Natural killer cell (primary cell): ENCODE results near the gene RAI1. TPM values are rescaled to one million over a fixed set of nuclear protein-coding genes. Genes with fewer than 3 reads are reported as not detected.

Experiments used
- ATAC-seq, 3 donors: fragments of 150-1000 bp in 2 of 3; fragments of 200-7000 bp in 1 of 3; cut with Tn5 transposase; 1 replicate in 1 of 3; 2 replicates in 2 of 3; pipeline ENCODE4 v1.10.0; 2021; ENCODE audit warnings: mild to moderate bottlenecking in 2 of 3, moderate library complexity in 2 of 3
- DNase-seq, 2 donors: peaks; one replicate each; pipeline versions ENCODE4 v3.0.0 to v3.0.0-alpha.2; 2013 to 2021; ENCODE audit warnings: mixed read lengths in 1 of 2
- H3K27ac ChIP-seq: one replicate; pipeline ENCODE4 v1.5.1; 2013; ENCODE audit warnings: mild to moderate bottlenecking, low read length
- H3K27me3 ChIP-seq: one replicate; pipeline ENCODE4 v1.6.1; 2013; ENCODE audit warnings: low read length; ENCODE audit not compliant: control insufficient read depth, insufficient read depth
- H3K36me3 ChIP-seq: one replicate; pipeline ENCODE4 v1.6.1; 2013; ENCODE audit warnings: low read length; ENCODE audit not compliant: control insufficient read depth, insufficient read depth
- H3K4me1 ChIP-seq: one replicate; pipeline ENCODE4 v1.6.1; 2013; ENCODE audit warnings: low read length; ENCODE audit not compliant: control insufficient read depth, insufficient read depth
- H3K4me3 ChIP-seq: one replicate; pipeline ENCODE4 v1.5.1; 2013; ENCODE audit warnings: low read length
- H3K9me3 ChIP-seq: one replicate; pipeline ENCODE4 v1.6.1; 2013; ENCODE audit warnings: low read length; ENCODE audit not compliant: control insufficient read depth, insufficient read depth
- H3K27ac Mint-ChIP-seq, 2 donors: one replicate each; pipeline ENCODE4 v1.8.0; 2022; ENCODE audit warnings: mild to moderate bottlenecking in 2 of 2, mixed read lengths in 2 of 2, moderate library complexity in 1 of 2
- H3K27me3 Mint-ChIP-seq, 2 donors: one replicate each; pipeline ENCODE4 v1.8.0; 2022; ENCODE audit warnings: low read depth in 2 of 2, mixed read lengths in 2 of 2
- H3K36me3 Mint-ChIP-seq: one replicate; pipeline ENCODE4 v1.8.0; 2022; ENCODE audit warnings: mixed read lengths
- H3K4me1 Mint-ChIP-seq, 2 donors: one replicate each; pipeline ENCODE4 v1.8.0; 2022; ENCODE audit warnings: mixed read lengths in 2 of 2
- H3K4me3 Mint-ChIP-seq: one replicate; pipeline ENCODE4 v1.8.0; 2022; ENCODE audit warnings: mild to moderate bottlenecking, moderate library complexity, mixed read lengths
- H3K9me3 Mint-ChIP-seq, 2 donors: one replicate each; pipeline ENCODE4 v1.8.0; 2022; ENCODE audit warnings: mixed read lengths in 2 of 2
- WGBS: methylation state at CpG from one replicate; pipeline ENCODE4 v1.1.7; 2013; ENCODE audit warnings: missing lambda C conversion rate; ENCODE audit not compliant: insufficient coverage; 5-methylcytosine and 5-hydroxymethylcytosine counted together
- intact Hi-C: fragments of 100-400 bp; cut with micrococcal nuclease; formaldehyde crosslinking; loops from one replicate; pipeline ENCODE4 v1.14.2; 2022
- total RNA-seq, 4 donors: library from RNA; stranded (reverse); fragments of 120-200 nt in 1 of 4; gene quantifications; one replicate each; pipeline versions ENCODE4 v1.2.3 to v1.2.4, GENCODE V29; 2013 to 2022
- TF ChIP-seq, protein P1 (sequence below): fragments of 200-600 bp; IDR thresholded peaks from one replicate; pipeline ENCODE4 v1.8.0; 2022; ENCODE audit warnings: antibody characterized with exemption

The RAI1 gene
- total RNA-seq, 3 donors from 2014 or later (not counting 1 experiment from before 2014, with no cell fraction given) = 39.8 to 55.0 (median 49.4) TPM

DNA sequence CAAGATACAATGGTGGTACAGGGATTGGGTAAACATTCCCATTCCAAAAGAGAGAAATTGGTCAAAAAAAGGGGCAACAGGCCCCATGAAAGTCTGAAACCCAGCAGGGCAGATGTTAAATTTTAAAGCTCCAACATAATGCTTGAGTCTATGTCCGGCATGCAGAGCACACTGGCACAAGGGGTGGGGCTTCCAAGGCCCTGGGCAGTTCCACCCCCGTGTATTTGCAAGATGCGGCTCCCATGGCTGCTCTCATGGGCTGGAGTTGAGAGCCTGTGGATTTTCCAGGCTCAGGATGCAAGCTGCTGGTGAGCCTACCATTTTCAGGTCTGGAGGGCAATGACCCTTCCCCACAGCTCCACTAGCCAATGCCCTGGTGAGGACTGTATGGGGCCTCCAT is 27.9 kb upstream of the RAI1 start:
- Histone ChIP-seq H3K4me3 (no peak overlapping the region), H3K36me3 (no peaks in the 10 kb centered on the region), H3K9me3 (peaks cover 5% of the 10 kb centered on the region), H3K27me3 (no peaks in the 10 kb centered on the region), H3K27ac (no peak overlapping the region), H3K4me1 (no peaks in the 10 kb centered on the region)
- ATAC-seq (no peak), DNase-seq (no peak)
- intact Hi-C loops = no loop called here
- 87% methylated on average over 3 of the region's 3 CpGs for whole genome bisulfite sequencing
- no peak overlapping the region for H3K4me3 Mint-ChIP-seq
- H3K27ac Mint-ChIP-seq = no peak overlapping the region
- TF ChIP-seq, protein P1, sequence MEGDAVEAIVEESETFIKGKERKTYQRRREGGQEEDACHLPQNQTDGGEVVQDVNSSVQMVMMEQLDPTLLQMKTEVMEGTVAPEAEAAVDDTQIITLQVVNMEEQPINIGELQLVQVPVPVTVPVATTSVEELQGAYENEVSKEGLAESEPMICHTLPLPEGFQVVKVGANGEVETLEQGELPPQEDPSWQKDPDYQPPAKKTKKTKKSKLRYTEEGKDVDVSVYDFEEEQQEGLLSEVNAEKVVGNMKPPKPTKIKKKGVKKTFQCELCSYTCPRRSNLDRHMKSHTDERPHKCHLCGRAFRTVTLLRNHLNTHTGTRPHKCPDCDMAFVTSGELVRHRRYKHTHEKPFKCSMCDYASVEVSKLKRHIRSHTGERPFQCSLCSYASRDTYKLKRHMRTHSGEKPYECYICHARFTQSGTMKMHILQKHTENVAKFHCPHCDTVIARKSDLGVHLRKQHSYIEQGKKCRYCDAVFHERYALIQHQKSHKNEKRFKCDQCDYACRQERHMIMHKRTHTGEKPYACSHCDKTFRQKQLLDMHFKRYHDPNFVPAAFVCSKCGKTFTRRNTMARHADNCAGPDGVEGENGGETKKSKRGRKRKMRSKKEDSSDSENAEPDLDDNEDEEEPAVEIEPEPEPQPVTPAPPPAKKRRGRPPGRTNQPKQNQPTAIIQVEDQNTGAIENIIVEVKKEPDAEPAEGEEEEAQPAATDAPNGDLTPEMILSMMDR = no peak
- no peaks in the 10 kb centered on the region for H3K9me3 Mint-ChIP-seq
- H3K27me3 Mint-ChIP-seq = peaks cover 0 to 3% of the 10 kb centered on the region in 2 donors
- no peaks in the 10 kb centered on the region for H3K4me1 Mint-ChIP-seq
- no peaks in the 10 kb centered on the region for H3K36me3 Mint-ChIP-seq

DNA sequence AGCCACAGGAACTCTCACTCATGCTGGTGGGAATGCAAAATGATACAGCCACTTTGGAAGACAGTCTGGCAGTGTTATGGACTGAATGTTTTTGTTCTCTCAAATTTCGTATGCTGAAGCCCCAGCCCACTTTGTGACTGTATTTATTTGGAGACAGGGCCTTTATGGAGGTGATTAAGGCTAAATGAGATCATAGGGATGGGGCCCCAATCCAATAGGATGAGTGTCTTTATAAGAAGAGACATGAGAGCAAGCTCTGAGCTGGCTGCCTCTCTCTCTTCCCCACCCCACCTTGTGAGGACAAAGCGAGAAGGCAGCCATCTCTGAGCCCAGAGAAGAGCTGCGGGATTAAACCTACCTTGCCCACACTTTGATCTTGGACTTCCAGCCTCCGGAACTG is 21.9 kb upstream of the RAI1 start:
- Mint-ChIP-seq H3K27me3 (no peaks in the 10 kb centered on the region), H3K9me3 (peaks cover 0 to 5% of the 10 kb centered on the region in 2 donors), H3K27ac (no peak overlapping the region), H3K4me1 (peaks cover 16 to 18% of the 10 kb centered on the region in 2 donors), H3K4me3 (no peak overlapping the region), H3K36me3 (no peaks in the 10 kb centered on the region)
- H3K4me3 ChIP-seq = no peak overlapping the region
- no peak for DNase-seq
- H3K27me3 ChIP-seq = no peaks in the 10 kb centered on the region
- ATAC-seq = no peak
- H3K9me3 ChIP-seq = peaks cover 13% of the 10 kb centered on the region
- WGBS = 93% methylated on average over 4 of the region's 4 CpGs
- no peak overlapping the region for H3K27ac ChIP-seq
- H3K36me3 ChIP-seq = no peaks in the 10 kb centered on the region
- intact Hi-C loops = no loop called here
- TF ChIP-seq, protein P1 = no peak
- peaks cover 21% of the 10 kb centered on the region for H3K4me1 ChIP-seq

DNA sequence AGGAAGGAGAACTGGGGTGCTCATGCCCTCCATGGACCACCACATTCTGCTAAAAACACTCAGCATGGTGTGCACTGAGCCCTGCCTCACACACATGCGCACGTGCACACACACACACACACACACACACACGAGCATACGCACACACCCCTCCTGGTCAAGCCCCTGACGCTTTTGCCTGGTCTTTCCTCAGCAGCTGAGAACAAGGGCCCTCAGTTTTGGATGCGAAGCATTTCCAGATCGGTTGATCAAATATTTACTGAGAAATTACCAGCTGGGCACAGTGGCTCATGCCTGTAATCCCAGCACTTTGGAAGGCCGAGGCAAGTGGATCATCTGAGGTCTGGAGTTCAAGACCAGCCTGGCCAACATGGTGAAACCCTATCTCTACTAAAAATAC is 20.1 kb upstream of the RAI1 start:
- ATAC-seq = no peak
- H3K9me3 ChIP-seq = peaks cover 13% of the 10 kb centered on the region
- H3K36me3 Mint-ChIP-seq = no peaks in the 10 kb centered on the region
- peak overlapping the region; percentile 82 to 83 for H3K27ac Mint-ChIP-seq
- no peaks in the 10 kb centered on the region for H3K27me3 ChIP-seq
- H3K4me3 Mint-ChIP-seq = no peak overlapping the region
- H3K27ac ChIP-seq = no peak overlapping the region
- H3K4me3 ChIP-seq = no peak overlapping the region
- peaks cover 16 to 18% of the 10 kb centered on the region in 2 donors for H3K4me1 Mint-ChIP-seq
- WGBS = 94% methylated on average over 8 of the region's 8 CpGs
- H3K27me3 Mint-ChIP-seq = no peaks in the 10 kb centered on the region
- no peak for DNase-seq
- TF ChIP-seq, protein P1 = no peak
- H3K36me3 ChIP-seq = no peaks in the 10 kb centered on the region
- intact Hi-C loops = no loop called here
- peaks cover 0 to 5% of the 10 kb centered on the region in 2 donors for H3K9me3 Mint-ChIP-seq
- peaks cover 22% of the 10 kb centered on the region for H3K4me1 ChIP-seq

DNA sequence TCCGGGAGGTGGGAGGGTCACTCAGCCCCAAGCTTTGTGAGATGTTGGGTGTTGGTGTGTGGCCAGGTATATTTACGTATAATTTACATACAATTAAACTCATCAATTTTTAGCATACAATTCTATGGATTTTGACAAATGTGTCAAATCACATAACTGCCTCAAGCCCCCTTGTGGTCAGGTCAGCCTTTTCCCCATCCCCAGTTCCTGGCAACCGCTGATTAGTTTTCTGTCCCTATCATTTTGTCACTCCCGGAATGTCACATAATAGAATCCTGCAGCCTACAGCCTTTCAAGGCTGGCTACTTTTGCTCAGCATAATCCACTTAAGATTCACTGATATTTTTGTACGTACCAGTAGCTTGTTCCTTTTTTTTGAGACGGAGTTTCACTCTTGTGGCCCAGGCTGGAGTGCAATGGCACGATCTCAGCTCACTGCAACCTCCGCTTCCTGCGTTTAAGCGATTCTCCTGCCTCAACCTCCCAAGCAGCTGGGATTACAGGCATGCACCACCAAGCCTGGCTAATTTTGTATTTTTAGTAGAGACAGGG is 19.3 kb upstream of the RAI1 start:
- H3K36me3 ChIP-seq = no peaks in the 10 kb centered on the region
- H3K27ac Mint-ChIP-seq = peak overlapping the region; percentile 82 to 83
- DNase-seq = no peak
- no peaks in the 10 kb centered on the region for H3K27me3 ChIP-seq
- peaks cover 16 to 18% of the 10 kb centered on the region in 2 donors for H3K4me1 Mint-ChIP-seq
- no peak overlapping the region for H3K4me3 Mint-ChIP-seq
- H3K4me3 ChIP-seq = no peak overlapping the region
- H3K36me3 Mint-ChIP-seq = no peaks in the 10 kb centered on the region
- no peak for ATAC-seq
- no peak overlapping the region for H3K27ac ChIP-seq
- intact Hi-C loops = no loop called here
- H3K4me1 ChIP-seq = peaks cover 22% of the 10 kb centered on the region
- TF ChIP-seq, protein P1 = no peak
- H3K9me3 ChIP-seq = peaks cover 13% of the 10 kb centered on the region
- H3K9me3 Mint-ChIP-seq = peaks cover 0 to 5% of the 10 kb centered on the region in 2 donors
- WGBS = 68% methylated on average over 10 of the region's 10 CpGs
- H3K27me3 Mint-ChIP-seq = no peaks in the 10 kb centered on the region
